Suprapubic skin (tissue), 3 donors: ENCODE results near the gene PDE3B.

Source experiments
- EP300 ChIP-seq: sonication (generic); formaldehyde crosslinking; IDR thresholded peaks from one replicate; pipeline ENCODE4 v1.6.1; 2017; ENCODE audit warnings: antibody characterized with exemption
- POLR2A ChIP-seq, 2 donors: fragments of 450-650 bp; IDR thresholded peaks; one replicate each; pipeline ENCODE4 v1.6.1; 2017; ENCODE audit warnings: antibody characterized with exemption in 2 of 2, mild to moderate bottlenecking in 2 of 2, moderate library complexity in 2 of 2
- TF ChIP-seq, protein P1 (sequence below), 2 donors: fragments of 200-600 bp in 1 of 2; fragments of 450-650 bp in 1 of 2; sonication (generic) in 1 of 2; IDR thresholded peaks; one replicate each; pipeline ENCODE4 v1.5.1; 2016 to 2019; ENCODE audit warnings: antibody characterized with exemption in 2 of 2, mild to moderate bottlenecking in 1 of 2, moderate library complexity in 1 of 2

DNA sequence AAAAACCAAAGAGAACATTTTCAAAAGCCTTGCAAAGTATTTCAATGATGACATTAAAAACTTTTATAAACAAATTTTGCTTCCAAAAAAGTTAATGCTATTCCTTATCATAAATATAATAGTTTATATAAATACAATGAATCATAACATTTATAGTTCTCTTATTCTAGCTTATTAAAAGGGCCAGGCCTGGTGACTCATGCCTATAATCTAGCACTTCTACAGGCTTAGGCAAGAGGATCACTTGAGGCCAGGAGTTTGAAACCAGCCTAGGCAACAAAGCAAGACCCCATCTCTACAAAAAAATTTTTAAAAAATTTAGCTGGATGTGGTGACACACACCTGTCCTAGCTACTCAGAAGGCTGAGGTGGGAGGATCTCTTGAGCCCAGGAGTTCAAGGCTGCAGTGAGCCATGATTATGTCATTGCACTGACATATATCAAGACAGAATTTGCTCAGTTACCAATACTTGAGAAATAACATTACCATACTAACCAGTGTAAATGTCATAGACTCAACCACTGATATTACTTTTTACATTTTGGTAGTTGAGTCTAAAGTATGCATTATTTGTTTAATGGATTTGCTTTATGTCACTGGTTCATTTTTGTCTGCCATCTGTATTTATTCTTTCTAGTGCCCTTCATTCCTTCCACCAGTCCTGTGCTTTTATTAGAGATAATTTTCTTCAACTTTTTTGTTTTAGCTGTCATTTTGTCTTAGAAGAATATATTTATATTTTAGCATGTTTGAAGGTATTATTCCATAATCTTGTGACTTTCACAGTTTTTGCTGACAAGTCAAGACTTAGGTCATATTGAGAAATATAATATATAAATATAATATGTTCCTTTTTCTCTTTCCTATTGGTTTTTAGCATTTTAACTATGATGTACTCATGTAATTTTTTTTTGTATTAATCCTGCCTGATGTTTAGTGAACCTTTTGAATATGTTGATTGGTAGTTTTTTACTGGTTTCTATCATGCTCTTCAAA, 192.2 kb downstream of the PDE3B start:
- TF ChIP-seq, protein P1, sequence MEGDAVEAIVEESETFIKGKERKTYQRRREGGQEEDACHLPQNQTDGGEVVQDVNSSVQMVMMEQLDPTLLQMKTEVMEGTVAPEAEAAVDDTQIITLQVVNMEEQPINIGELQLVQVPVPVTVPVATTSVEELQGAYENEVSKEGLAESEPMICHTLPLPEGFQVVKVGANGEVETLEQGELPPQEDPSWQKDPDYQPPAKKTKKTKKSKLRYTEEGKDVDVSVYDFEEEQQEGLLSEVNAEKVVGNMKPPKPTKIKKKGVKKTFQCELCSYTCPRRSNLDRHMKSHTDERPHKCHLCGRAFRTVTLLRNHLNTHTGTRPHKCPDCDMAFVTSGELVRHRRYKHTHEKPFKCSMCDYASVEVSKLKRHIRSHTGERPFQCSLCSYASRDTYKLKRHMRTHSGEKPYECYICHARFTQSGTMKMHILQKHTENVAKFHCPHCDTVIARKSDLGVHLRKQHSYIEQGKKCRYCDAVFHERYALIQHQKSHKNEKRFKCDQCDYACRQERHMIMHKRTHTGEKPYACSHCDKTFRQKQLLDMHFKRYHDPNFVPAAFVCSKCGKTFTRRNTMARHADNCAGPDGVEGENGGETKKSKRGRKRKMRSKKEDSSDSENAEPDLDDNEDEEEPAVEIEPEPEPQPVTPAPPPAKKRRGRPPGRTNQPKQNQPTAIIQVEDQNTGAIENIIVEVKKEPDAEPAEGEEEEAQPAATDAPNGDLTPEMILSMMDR (IDR thresholded peaks at IDR 0.05) = no peak
- TF ChIP-seq EP300 (no peak), POLR2A (IDR thresholded peaks at IDR 0.05) (no peak)
